Choroid plexus epithelial cell (primary cell): ENCODE data around the gene AFAP1L2.

ENCODE experiments used
- DNase-seq: peaks from one replicate; pipeline ENCODE4 v3.0.0-alpha.2; 2010; ENCODE audit warnings: low read depth
- H3K4me3 ChIP-seq: 2 replicates; pipeline ENCODE4 v1.5.1; 2011; ENCODE audit warnings: low read depth, mild to moderate bottlenecking, control low read depth, low read length, moderate library complexity
- TF ChIP-seq, protein P1 (sequence below): conservative IDR thresholded peaks from 2 replicates; pipeline ENCODE4 v1.5.1; 2011; ENCODE audit warnings: low read depth, mild to moderate bottlenecking, control low read depth, inconsistent platforms, low read length, moderate library complexity

The AFAP1L2 gene

DNA sequence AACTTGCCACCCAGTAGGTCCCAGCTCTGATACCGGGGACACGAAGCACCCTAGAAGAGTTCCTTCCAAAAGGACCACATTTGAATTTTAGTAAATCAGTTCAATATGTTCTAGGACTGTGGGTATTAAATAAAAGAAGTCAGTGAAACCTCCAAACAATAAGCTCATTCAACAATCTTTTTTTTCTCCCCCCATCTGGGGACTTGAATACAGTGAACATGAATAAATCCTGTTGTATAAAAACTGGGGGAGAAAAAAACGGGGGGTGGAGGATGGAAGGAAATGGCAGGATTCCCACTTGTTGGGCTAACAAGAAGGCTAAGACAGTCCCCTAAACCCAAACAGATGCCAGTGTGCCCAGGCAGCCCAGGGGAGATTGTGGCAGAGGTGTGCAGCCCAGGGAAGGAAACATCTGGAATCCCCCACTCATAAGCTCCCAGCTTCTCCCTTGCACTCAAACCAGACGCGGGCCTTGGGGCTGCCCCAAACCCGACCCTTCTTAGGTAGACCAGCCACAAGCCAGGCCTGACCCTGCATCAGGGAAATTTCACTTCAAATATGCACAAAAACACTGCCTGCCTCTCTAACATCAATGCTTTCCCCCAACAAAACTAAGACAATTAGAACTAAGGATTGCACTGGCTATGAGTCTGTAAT is 8.8 kb downstream of the AFAP1L2 start:
- H3K4me3 ChIP-seq = no peak overlapping the region
- no peak for DNase-seq
- TF ChIP-seq, protein P1, sequence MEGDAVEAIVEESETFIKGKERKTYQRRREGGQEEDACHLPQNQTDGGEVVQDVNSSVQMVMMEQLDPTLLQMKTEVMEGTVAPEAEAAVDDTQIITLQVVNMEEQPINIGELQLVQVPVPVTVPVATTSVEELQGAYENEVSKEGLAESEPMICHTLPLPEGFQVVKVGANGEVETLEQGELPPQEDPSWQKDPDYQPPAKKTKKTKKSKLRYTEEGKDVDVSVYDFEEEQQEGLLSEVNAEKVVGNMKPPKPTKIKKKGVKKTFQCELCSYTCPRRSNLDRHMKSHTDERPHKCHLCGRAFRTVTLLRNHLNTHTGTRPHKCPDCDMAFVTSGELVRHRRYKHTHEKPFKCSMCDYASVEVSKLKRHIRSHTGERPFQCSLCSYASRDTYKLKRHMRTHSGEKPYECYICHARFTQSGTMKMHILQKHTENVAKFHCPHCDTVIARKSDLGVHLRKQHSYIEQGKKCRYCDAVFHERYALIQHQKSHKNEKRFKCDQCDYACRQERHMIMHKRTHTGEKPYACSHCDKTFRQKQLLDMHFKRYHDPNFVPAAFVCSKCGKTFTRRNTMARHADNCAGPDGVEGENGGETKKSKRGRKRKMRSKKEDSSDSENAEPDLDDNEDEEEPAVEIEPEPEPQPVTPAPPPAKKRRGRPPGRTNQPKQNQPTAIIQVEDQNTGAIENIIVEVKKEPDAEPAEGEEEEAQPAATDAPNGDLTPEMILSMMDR = no peak

DNA sequence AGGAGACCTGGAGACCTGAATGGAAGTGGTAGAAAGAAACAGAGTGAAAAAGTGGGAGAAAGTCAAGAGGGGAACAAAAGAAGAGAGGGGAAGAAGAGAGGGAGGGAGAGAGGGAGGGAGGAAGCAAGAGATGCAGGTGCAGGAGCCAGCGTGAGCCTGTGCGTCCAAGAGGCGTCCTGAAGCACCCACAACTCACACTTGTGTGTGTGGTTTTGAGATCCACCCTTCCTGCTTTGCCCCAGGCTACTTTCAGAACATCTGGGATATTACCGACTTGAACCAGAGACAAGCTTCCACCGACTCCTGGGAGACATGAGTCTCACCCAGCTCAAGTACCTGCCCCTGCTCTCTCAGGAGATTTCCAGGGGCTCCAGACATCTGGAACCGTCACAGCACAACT is 9.8 kb downstream of the AFAP1L2 start:
- TF ChIP-seq, protein P1 = no peak
- H3K4me3 ChIP-seq = no peak overlapping the region
- DNase-seq = no peak

DNA sequence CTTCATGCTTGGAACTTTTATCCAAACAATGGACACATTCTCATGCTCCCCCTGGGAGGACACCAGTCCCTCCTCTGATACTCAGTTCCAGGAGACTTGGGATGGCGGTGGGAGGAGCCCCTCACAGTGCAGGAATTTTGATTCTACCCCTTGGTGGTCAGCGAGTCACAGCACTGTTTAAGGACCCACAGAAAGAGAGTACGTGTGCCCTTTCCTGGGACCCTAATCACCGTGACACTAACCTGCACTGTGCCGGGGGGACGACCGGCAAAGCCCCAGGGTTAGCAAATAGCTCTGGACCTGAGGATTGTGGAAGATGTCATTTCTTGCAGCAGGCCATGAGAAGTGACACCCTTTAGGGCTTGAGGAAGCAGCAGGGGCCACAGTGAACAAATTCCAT is 10.4 kb downstream of the AFAP1L2 start:
- DNase-seq = no peak
- no peak overlapping the region for H3K4me3 ChIP-seq
- TF ChIP-seq, protein P1 = no peak

DNA sequence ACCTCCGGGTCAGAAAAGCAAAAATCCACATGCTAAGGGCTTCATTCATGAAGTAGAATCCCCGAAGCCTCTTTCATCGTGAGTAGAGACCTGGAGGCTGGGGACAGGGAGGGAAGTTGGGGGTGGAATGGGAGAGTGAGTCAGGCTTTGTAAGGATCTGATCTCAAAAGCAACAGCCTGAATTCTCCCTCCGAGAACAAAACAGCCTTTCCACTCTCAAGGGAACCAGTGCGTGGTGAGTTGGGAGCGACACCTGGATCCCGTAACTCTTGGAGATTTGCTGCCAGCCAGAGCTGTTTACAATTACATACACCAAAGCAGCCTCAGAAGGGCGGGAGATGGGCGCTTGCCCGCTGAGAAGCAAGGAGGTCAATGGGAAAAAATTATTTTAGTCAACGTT is 10.8 kb downstream of the AFAP1L2 start:
- peak; percentile 43 for DNase-seq
- TF ChIP-seq, protein P1 = no peak
- H3K4me3 ChIP-seq = no peak overlapping the region

DNA sequence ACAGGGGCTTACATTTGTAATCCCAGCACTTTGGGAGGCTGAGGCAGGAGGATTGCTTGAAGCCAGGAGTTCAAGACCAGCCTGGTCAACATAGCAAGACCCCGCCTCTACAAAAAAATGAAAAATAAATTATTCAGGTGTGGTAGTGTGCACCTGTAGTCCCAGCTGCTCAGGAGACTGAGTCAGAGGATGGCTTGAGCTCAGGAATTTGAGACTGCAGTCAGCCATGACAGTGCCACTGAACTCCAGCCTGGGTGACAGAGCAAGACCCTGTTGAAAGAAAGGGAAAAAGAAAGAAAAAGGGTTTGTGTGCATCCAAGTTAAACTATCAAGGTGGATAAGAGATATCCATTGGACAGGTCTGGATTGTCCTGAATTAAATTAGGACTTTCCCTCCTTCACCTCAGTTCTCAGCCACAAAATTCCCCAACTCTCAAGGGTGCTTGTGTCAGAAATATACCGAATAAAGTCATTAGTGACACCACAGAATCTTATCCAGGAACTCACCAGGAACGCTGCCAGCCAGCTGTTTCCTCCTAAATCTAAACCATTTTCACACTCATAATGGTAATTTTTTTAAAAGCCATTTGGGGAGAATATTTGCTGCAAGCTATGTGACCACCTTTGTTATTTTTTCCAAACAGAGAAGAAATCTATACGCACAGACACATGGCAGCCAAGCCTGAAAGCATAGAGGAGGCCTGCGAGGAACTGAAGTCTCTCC is 12.0 kb downstream of the AFAP1L2 start:
- no peak for DNase-seq
- TF ChIP-seq, protein P1 = no peak
- H3K4me3 ChIP-seq = no peak overlapping the region

DNA sequence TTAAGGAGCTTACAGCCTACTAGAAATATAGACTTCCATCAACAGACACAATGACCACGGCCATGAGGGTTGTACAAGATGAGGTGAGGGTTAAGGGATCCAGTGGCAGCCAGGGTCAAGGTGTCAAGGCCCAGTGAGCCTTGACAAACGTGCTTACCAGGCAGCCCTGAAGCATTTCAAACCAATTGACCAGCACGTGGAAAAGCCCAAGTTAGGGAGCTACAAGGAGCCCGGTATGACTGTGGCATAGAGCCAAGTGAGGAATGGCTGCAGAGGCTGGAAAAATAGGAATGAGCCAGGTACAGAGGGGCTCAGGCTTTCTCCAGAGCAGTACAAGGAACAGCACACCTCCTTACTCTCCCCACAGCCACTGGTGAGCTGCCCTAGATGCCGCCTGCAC is 12.7 kb downstream of the AFAP1L2 start:
- no peak overlapping the region for H3K4me3 ChIP-seq
- TF ChIP-seq, protein P1 = no peak
- no peak for DNase-seq

DNA sequence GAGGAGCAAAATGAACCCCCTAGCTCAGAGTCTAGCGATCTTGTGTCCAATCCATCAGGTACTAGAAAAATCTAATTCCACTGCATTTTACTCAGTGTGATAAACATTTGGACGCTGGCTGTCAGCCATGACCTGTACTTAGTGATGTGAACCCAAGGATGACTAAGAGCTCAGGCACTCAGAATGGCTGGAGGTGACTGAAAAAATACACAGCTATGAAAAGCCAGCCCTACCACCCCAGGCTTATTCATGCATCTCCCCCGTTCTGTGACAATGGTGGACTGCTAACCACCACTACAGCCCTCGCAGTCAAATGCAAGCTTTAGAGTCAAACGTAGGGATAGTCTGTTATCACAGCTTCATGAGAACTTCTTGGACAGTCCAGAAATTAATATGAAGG is 14.9 kb downstream of the AFAP1L2 start:
- DNase-seq = peak; percentile 87
- TF ChIP-seq, protein P1 = no peak

More for the DNA sequence above, 14.9 kb downstream of the AFAP1L2 start:
- no peak overlapping the region for H3K4me3 ChIP-seq
